ENCODE data around the gene STARD13. TPM values are rescaled to one million over a fixed set of nuclear protein-coding genes. Genes with fewer than 3 reads are reported as not detected.

Gene STARD13
- total and polyA plus RNA-seq, 12 donors = 7.1 to 38.3 (median 27.8) TPM

GRCh38 chr13:33213797-33214196 is 71.8 kb downstream of the STARD13 start:
- peak in 3 of 8 donors; percentile 37 to 43 (median 37) for ATAC-seq

GRCh38 chr13:33213024-33213768 is 72.4 kb downstream of the STARD13 start:
- peaks cover 0 to 1% (median 0%) of the 10 kb centered on the region in 9 donors for H3K36me3 ChIP-seq
- no peak for TF ChIP-seq CTCF (IDR thresholded peaks at IDR 0.05)
- H3K9me3 ChIP-seq = no peaks in the 10 kb centered on the region
- intact Hi-C loops (cut with DNase I) = no loop called here
- DNase-seq = no peak
- no peak overlapping the region for H3K4me3 ChIP-seq
- WGBS, 2 donors = 69 to 72% methylated on average over 6 of the region's 6 CpGs
- H3K27ac ChIP-seq = peak overlapping the region in 2 of 10 donors; percentile 27 to 43
- no peak for ATAC-seq
- H3K27me3 ChIP-seq = no peaks in the 10 kb centered on the region
- peaks cover 13 to 62% (median 43%) of the 10 kb centered on the region in 9 donors for H3K4me1 ChIP-seq

More at GRCh38 chr13:33213797-33214196, 71.8 kb downstream of the STARD13 start:
- 53 to 65% methylated on average over 6 of the region's 6 CpGs for WGBS, 2 donors
- Histone ChIP-seq H3K27ac (peak overlapping the region in 6 of 10 donors; percentile 22 to 43 (median 27)), H3K4me3 (no peak overlapping the region), H3K4me1 (peaks cover 8 to 61% (median 42%) of the 10 kb centered on the region in 9 donors), H3K27me3 (no peaks in the 10 kb centered on the region), H3K9me3 (no peaks in the 10 kb centered on the region), H3K36me3 (peaks cover 0 to 7% (median 0%) of the 10 kb centered on the region in 9 donors)
- intact Hi-C loops (cut with DNase I) = no loop called here
- TF ChIP-seq CTCF (IDR thresholded peaks at IDR 0.05) = no peak
- no peak for DNase-seq

GRCh38 chr13:33212396-33212795 is 73.2 kb downstream of the STARD13 start:
- Histone ChIP-seq H3K36me3 (no peaks in the 10 kb centered on the region), H3K9me3 (no peaks in the 10 kb centered on the region), H3K4me3 (no peak overlapping the region), H3K27me3 (no peaks in the 10 kb centered on the region), H3K27ac (no peak overlapping the region), H3K4me1 (peaks cover 21 to 62% (median 46%) of the 10 kb centered on the region in 9 donors)
- intact Hi-C loops (cut with DNase I) = no loop called here
- ATAC-seq (no peak), DNase-seq (no peak)
- WGBS, 2 donors = 98 to 99% methylated on average over 3 of the region's 3 CpGs
- no peak for TF ChIP-seq CTCF (IDR thresholded peaks at IDR 0.05)

GRCh38 chr13:33210090-33210489 is 75.5 kb downstream of the STARD13 start:
- no peak for TF ChIP-seq CTCF (IDR thresholded peaks at IDR 0.05)
- no peak overlapping the region for H3K4me3 ChIP-seq
- H3K9me3 ChIP-seq = no peaks in the 10 kb centered on the region
- intact Hi-C loops (cut with DNase I) = no loop called here
- peaks cover 29 to 63% (median 60%) of the 10 kb centered on the region in 9 donors for H3K4me1 ChIP-seq
- DNase-seq (no peak), ATAC-seq (no peak)
- 78 to 86% methylated on average over 2 of the region's 2 CpGs for WGBS, 2 donors
- no peak overlapping the region for H3K27ac ChIP-seq
- no peaks in the 10 kb centered on the region for H3K36me3 ChIP-seq
- no peaks in the 10 kb centered on the region for H3K27me3 ChIP-seq
